ENCODE results near the gene NUP98.

NUP98 gene

GRCh38 chr11:3684129-3684818 lies 113.1 kb downstream of the NUP98 start:
- H3K4me3 ChIP-seq (ENCODE audit: low read depth, low read length), result no peak overlapping the region
- no peak for TF ChIP-seq CTCF (IDR thresholded peaks at IDR 0.05; ENCODE audit: control insufficient read depth, extremely low read depth, insufficient read depth)
- no peak for DNase-seq (ENCODE audit: low read depth)

- TF ChIP-seq CTCF (IDR thresholded peaks at IDR 0.05; ENCODE audit: control insufficient read depth, extremely low read depth, insufficient read depth), result no peak
- DNase-seq (ENCODE audit: low read depth), result no peak
- no peak overlapping the region for H3K4me3 ChIP-seq (ENCODE audit: low read depth, low read length)
These were observed 114.3 kb downstream of the NUP98 start for GRCh38 chr11:3683039-3683438.

DNA sequence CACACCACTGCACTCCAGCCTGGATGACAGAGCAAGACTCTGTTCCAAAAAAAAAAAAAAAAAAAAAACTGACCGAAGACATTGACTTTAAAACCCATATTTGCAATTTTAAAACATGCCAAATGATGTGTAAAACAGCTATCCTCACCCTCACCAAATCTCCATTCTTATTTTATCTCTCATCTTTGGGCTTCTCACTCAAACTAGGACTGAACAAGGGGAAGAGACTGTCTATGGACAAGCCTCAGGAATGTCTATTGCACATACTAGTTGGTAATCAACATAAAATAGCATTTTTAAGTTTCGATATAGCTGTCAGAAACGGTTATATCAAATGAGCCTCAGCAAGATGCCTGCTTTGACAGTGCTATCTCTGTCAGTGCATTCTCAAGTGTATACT lies 118.3 kb downstream of the NUP98 start:
- H3K4me3 ChIP-seq (ENCODE audit: low read depth, low read length), result no peak overlapping the region
- no peak for TF ChIP-seq CTCF (IDR thresholded peaks at IDR 0.05; ENCODE audit: control insufficient read depth, extremely low read depth, insufficient read depth)

DNA sequence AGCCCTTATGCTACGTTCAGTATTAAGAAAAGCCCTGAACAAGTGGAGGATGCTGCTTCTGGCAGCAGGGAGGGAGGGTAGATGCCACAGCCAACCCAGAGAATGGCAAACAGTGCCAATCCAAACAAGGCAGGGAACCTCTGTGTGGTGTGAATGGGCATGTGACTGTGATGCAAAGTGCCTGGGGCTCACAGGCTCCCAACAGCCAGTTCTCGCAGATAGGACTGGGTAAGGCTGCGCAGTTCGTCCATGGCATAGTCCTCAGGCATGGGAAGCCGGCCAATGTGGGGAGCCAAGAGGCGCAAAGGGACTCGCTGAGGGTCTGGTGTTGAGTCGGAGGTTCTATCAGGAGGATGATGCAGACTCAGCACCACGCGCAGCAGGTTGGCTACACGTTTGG lies 121.4 kb downstream of the NUP98 start:
- DNase-seq (ENCODE audit: low read depth), result no peak
- no peak overlapping the region for H3K4me3 ChIP-seq (ENCODE audit: low read depth, low read length)
- TF ChIP-seq CTCF (IDR thresholded peaks at IDR 0.05; ENCODE audit: control insufficient read depth, extremely low read depth, insufficient read depth), result no peak

More for the DNA sequence above, 118.3 kb downstream of the NUP98 start:
- no peak for DNase-seq (ENCODE audit: low read depth)

DNA sequence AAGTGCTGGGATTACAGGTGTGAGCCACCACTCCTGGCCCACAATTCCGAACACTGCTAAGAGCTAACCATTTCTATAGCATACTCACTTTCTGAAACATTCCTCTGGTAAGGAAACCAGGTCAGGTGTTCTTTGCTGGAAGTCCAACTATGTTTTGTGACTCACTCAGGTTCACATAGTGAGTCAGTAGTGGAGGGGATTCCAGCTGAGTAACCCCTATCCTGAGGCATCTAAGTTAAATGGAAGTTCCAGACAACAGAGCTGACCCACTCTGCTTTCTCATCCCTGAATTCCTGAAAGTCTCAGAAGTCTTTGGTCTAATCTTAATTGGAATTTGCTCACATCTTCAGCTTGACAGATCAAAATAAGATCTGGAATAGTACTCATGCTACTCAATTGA lies 123.2 kb downstream of the NUP98 start:
- DNase-seq (ENCODE audit: low read depth), result no peak
- H3K4me3 ChIP-seq (ENCODE audit: low read depth, low read length), result no peak overlapping the region
- no peak for TF ChIP-seq CTCF (IDR thresholded peaks at IDR 0.05; ENCODE audit: control insufficient read depth, extremely low read depth, insufficient read depth)

GRCh38 chr11:3671334-3672254 lies 125.8 kb downstream of the NUP98 start, which contains the start of gene CHRNA10:
Gene CHRNA10 (minus strand): TSS chr11:3671384. CDS start chr11:3671312, 72 bp downstream.
- no peak for TF ChIP-seq CTCF (IDR thresholded peaks at IDR 0.05; ENCODE audit: control insufficient read depth, extremely low read depth, insufficient read depth)
- H3K4me3 ChIP-seq (ENCODE audit: low read depth, low read length), result no peak within 1 kb of the TSS
- no peak for DNase-seq (ENCODE audit: low read depth)
